HepG2 (cell line): ENCODE results near the gene TMEM63B. TPM values are rescaled to one million over a fixed set of nuclear protein-coding genes. Genes with fewer than 3 reads are reported as not detected.

Source experiments
- DMTF1 ChIP-seq: sonication (generic); formaldehyde crosslinking; IDR thresholded peaks from 2 replicates; pipeline ENCODE4 v1.4.0; 2020; ENCODE audit warnings: mild to moderate bottlenecking, missing genetic modification reagents
- FOXC1 ChIP-seq: sonication (generic); formaldehyde crosslinking; IDR thresholded peaks from 2 replicates; pipeline ENCODE4 v1.8.0; 2022; ENCODE audit warnings: mild to moderate bottlenecking, missing genetic modification reagents, borderline replicate concordance
- GRHL1 ChIP-seq: sonication (generic); formaldehyde crosslinking; conservative IDR thresholded peaks from 2 replicates; pipeline ENCODE4 v1.8.0; 2022; ENCODE audit warnings: missing genetic modification reagents
- MLXIP ChIP-seq: sonication (generic); formaldehyde crosslinking; IDR thresholded peaks from 2 replicates; pipeline ENCODE4 v1.9.0; 2021; ENCODE audit warnings: missing genetic modification reagents, borderline replicate concordance
- NFAT5 ChIP-seq: sonication (generic); formaldehyde crosslinking; IDR thresholded peaks from 2 replicates; pipeline ENCODE4 v1.4.0; 2020; ENCODE audit warnings: missing genetic modification reagents
- PHB2 ChIP-seq: fragments of 450-650 bp; IDR thresholded peaks from 2 replicates; pipeline ENCODE4 v1.6.1; 2018; ENCODE audit not compliant: partially characterized antibody
- PITX1 ChIP-seq: sonication (generic); formaldehyde crosslinking; IDR thresholded peaks from 2 replicates; pipeline ENCODE4 v1.5.1; 2020; ENCODE audit warnings: mild to moderate bottlenecking, missing genetic modification reagents
- STAT6 ChIP-seq: sonication (generic); formaldehyde crosslinking; IDR thresholded peaks from 2 replicates; pipeline ENCODE4 v1.4.0; 2020; ENCODE audit warnings: missing genetic modification reagents, mild to moderate bottlenecking, borderline replicate concordance
- ZBTB46 ChIP-seq: sonication (generic); formaldehyde crosslinking; IDR thresholded peaks from 2 replicates; pipeline ENCODE4 v1.4.0; 2020; ENCODE audit warnings: mild to moderate bottlenecking, missing genetic modification reagents, borderline replicate concordance
- ZNF354B ChIP-seq: sonication (generic); formaldehyde crosslinking; IDR thresholded peaks from 2 replicates; pipeline ENCODE4 v1.8.0; 2022; ENCODE audit warnings: mild to moderate bottlenecking, missing genetic modification reagents
- ZNF737 ChIP-seq: sonication (generic); formaldehyde crosslinking; IDR thresholded peaks from 2 replicates; pipeline ENCODE4 v1.5.0; 2020; ENCODE audit warnings: missing genetic modification reagents, mild to moderate bottlenecking, borderline replicate concordance
- polyA plus RNA-seq, 8 experiments: library from polyadenylated mRNA; depleted of rRNA in 3 of 8; stranded (reverse) in 7 of 8; unstranded in 1 of 8; fragments of >200 nt; fragmentation: Illumina TruSeq in 4 of 8; extraction: Trizol in 4 of 8; gene quantifications; 2 replicates each; pipeline versions ENCODE4 v1.2.1 to v1.2.3, GENCODE V29; 2011 to 2016; ENCODE audit warnings: low read depth in 4 of 8, missing spikeins in 1 of 8, mixed read lengths in 1 of 8; ENCODE audit not compliant: insufficient read depth in 1 of 8
- total RNA-seq, 5 experiments: library from RNA; depleted of rRNA; stranded (reverse); fragments of >200 nt; fragmentation: Illumina TruSeq; extraction: Trizol; gene quantifications; 2 replicates each; pipeline ENCODE4 v1.2.3, GENCODE V29; 2016; ENCODE audit warnings: low read depth in 1 of 5

Gene TMEM63B
- total and polyA plus RNA-seq, 2 of the 13 experiments (the other 11 are each of a cell fraction or from before 2014, with no cell fraction given), result 27.4 to 75.8 TPM

GRCh38 chr6:44096612-44097011, 30.7 kb upstream of the TMEM63B start (continued):
- peak; percentile 51; the same call in 1 of the 2 replicates for TF ChIP-seq PITX1
- TF ChIP-seq NFAT5, result no peak
- TF ChIP-seq PHB2, result no peak
- TF ChIP-seq STAT6 (CRISPR knock-in tag), result no peak
- TF ChIP-seq ZNF354B (CRISPR knock-in tag), result no peak
- TF ChIP-seq FOXC1 (CRISPR knock-in tag), result peak; percentile 67
- TF ChIP-seq ZNF737 (CRISPR knock-in tag), result no peak
- TF ChIP-seq MLXIP, result no peak
- no peak for TF ChIP-seq GRHL1
- 0 out of 2 replicates have a peak, but pooled peaks have one; percentile 50 for TF ChIP-seq ZBTB46 (CRISPR knock-in tag)
- 0 out of 2 replicates have a peak, but pooled peaks have one; percentile 64 for TF ChIP-seq DMTF1
